NCI-H82 (cell line): ENCODE data around the gene CLHC1.
"Not testable (repeated sequence)": the region's sequence is repeated elsewhere in the genome, so short reads cannot be mapped to it uniquely, and the experiment has no call there.

Source experiments
- DNase-seq: peaks from one replicate; lab custom pipeline; 2025; lab: John Stamatoyannopoulos, UW

Gene CLHC1

GRCh38 chr2:55232084-55232862 lies at the start of gene CLHC1, which contains the start of gene RPS27A:
TSS of gene CLHC1 (minus strand) at chr2:55232293. CDS start at chr2:55222411, 9,882 bp downstream.
TSS of gene RPS27A (plus strand) at chr2:55232688. CDS start at chr2:55232825, 137 bp downstream.
- DNase-seq: peak; percentile 99

GRCh38 chr2:55280851-55281546 lies 48.9 kb upstream of the CLHC1 start:
- DNase-seq: not testable (repeated sequence)

- peak; percentile 32 for DNase-seq
These were observed 47.8 kb upstream of the CLHC1 start for GRCh38 chr2:55279859-55280424.

- DNase-seq: peak; percentile 75
These were observed 47.2 kb upstream of the CLHC1 start for GRCh38 chr2:55279214-55279835.

- no peak for DNase-seq
These were observed 45.2 kb upstream of the CLHC1 start for GRCh38 chr2:55277310-55277709.

GRCh38 chr2:55274346-55274745 lies 42.3 kb upstream of the CLHC1 start:
- not testable (repeated sequence) for DNase-seq

- peak; percentile 29 for DNase-seq
These were observed 37.5 kb upstream of the CLHC1 start for GRCh38 chr2:55269645-55269990.

GRCh38 chr2:55268907-55269644 lies 37.0 kb upstream of the CLHC1 start, which contains the start of gene MTIF2:
TSS of gene MTIF2 (minus strand) at chr2:55269231. CDS start at chr2:55263858, 5,373 bp downstream.
- DNase-seq: peak; percentile 97

- DNase-seq: peak; percentile 42
These were observed 36.3 kb upstream of the CLHC1 start for GRCh38 chr2:55268288-55268906.

GRCh38 chr2:55259586-55259985 lies 27.5 kb upstream of the CLHC1 start:
- DNase-seq: not testable (repeated sequence)

GRCh38 chr2:55252832-55253231 lies 20.7 kb upstream of the CLHC1 start:
- no peak for DNase-seq

- no peak for DNase-seq
These were observed 14.9 kb upstream of the CLHC1 start for GRCh38 chr2:55247025-55247424.

GRCh38 chr2:55245411-55245810 lies 13.3 kb upstream of the CLHC1 start:
- no peak for DNase-seq

- DNase-seq: no peak
These were observed 10.5 kb upstream of the CLHC1 start for GRCh38 chr2:55242617-55243016.

- not testable (repeated sequence) for DNase-seq
These were observed 9.5 kb upstream of the CLHC1 start for GRCh38 chr2:55241582-55241981.

GRCh38 chr2:55239656-55240222 lies 7.6 kb upstream of the CLHC1 start:
- no peak for DNase-seq

- no peak for DNase-seq
These were observed 5.0 kb upstream of the CLHC1 start for GRCh38 chr2:55236992-55237543.

- peak; percentile 33 for DNase-seq
These were observed 3.8 kb upstream of the CLHC1 start for GRCh38 chr2:55235724-55236538.

- no peak for DNase-seq
These were observed 1.5 kb upstream of the CLHC1 start for GRCh38 chr2:55233658-55233940.
